Activated naive CD8-positive, alpha-beta T cell treated with anti-CD3 and anti-CD28 coated beads, Interleukin-2, amount 10 ng/mL, durations not matched to agents 7 days and 5 days (primary cell): ENCODE results near the gene TIMM22. TPM values are rescaled to one million over a fixed set of nuclear protein-coding genes. Genes with fewer than 3 reads are reported as not detected.
"Not testable (repeated sequence)": the region's sequence is repeated elsewhere in the genome, so short reads cannot be mapped to it uniquely, and the experiment has no call there.

Experiments used
- ATAC-seq: fragments of 150-1000 bp; cut with Tn5 transposase; one replicate; pipeline ENCODE4 v1.10.0; 2021; ENCODE audit warnings: low read depth, moderate library complexity
- POLR2A ChIA-PET: fragments of 350-600 bp; sonication (Branson Sonifier 250); formaldehyde crosslinking; loops from one replicate; lab custom pipeline; 2021; ENCODE audit warnings: antibody characterized with exemption; lab: Charles Lee
- DNase-seq: peaks from one replicate; pipeline ENCODE4 v3.0.0; 2021
- H3K27ac Mint-ChIP-seq: one replicate; pipeline ENCODE4 v1.8.0; 2022; ENCODE audit warnings: mild to moderate bottlenecking, mixed read lengths
- H3K27me3 Mint-ChIP-seq: one replicate; pipeline ENCODE4 v1.8.0; 2022; ENCODE audit warnings: mild to moderate bottlenecking, moderate library complexity, mixed read lengths
- H3K36me3 Mint-ChIP-seq: one replicate; pipeline ENCODE4 v1.8.0; 2021; ENCODE audit warnings: mild to moderate bottlenecking, mixed read lengths
- H3K4me1 Mint-ChIP-seq: one replicate; pipeline ENCODE4 v1.8.0; 2021; ENCODE audit warnings: mixed read lengths
- H3K4me3 Mint-ChIP-seq: one replicate; pipeline ENCODE4 v1.8.0; 2022; ENCODE audit warnings: mild to moderate bottlenecking, moderate library complexity, mixed read lengths
- H3K9me3 Mint-ChIP-seq: one replicate; pipeline ENCODE4 v1.8.0; 2021; ENCODE audit warnings: mixed read lengths
- total RNA-seq, 2 experiments: library from RNA; stranded (reverse); gene quantifications; one replicate each; pipeline ENCODE4 v1.2.3, GENCODE V29; 2021

The TIMM22 gene
- total RNA-seq, 2 experiments from 2014 or later: 10.3 to 10.7 TPM

DNA sequence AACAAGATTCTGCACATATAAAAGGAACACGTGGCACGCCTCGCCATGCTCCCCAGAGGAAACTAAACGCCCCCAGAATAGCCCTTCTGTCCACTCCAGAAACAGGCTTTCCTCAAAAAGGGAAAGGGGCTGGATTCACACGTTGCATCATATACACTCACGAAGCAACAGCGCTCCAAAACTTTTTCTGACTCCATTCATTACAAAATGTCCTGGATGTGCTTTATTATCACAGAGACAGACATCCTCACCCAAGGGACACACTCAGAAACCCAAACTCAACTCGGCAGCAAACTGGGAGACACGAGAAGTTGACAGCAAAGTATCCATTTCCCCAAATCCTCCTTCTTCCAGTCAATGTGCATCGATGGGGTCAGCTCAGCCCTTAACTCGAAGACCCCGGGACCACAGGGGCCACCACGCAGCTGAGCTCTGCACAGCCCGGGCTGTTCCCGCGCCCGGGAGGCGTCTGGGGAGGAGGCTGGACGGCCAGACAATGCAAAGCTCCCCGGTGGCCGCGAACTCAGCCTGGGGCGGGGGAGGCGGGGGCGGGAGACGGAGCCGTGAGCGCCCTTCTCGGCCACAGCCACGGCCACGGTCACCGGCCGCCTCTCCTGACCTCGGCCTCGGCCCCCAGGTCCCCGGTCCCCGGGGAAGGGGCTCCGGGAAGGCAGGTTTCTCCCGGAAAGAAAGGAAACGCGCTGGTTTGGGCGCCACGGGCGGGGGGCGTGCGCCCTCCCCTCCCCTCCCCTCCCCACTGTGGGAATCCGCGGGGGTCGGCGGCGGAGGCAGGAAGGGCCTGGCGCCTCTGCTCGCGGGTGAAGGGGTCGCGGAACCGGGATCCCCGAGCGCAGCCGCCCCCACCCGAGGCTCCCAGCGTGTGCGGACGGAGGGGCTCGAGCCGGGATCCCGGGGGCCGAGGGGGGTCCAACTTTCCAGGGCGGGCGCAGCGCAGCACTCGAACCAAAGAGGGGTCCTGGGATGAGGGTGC is 18.5 kb upstream of the TIMM22 start:
- Mint-ChIP-seq H3K27me3 (peaks cover 29% of the 10 kb centered on the region), H3K4me3 (peak overlapping the region; percentile 52), H3K36me3 (no peaks in the 10 kb centered on the region), H3K9me3 (no peaks in the 10 kb centered on the region), H3K4me1 (peaks cover 10% of the 10 kb centered on the region), H3K27ac (no peak overlapping the region)
- DNase-seq: no peak
- POLR2A ChIA-PET: no interaction called here
- no peak for ATAC-seq

DNA sequence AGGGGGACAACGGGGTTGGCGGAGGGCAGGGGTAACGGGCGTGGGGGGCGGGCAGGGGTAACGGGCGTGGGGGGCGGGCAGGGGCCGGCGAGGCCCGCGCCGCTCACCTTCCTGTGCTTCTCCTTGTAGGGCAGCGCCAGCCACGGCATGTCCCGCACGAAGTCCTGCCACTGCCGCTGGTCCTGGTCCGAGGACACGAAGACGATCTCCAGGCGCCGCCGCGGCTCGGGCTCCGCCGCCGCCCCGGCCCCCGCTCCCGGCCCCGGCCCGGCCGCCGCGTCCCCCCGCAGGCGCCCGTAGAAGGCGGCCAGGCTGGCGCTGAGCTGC is 17.8 kb upstream of the TIMM22 start:
- H3K4me1 Mint-ChIP-seq: peaks cover 10% of the 10 kb centered on the region
- ATAC-seq (no peak), DNase-seq (no peak)
- POLR2A ChIA-PET: interaction anchor here (2.5 to 2.7 kb wide), 2 partner anchors 18 to 197 kb away, joined by 13 to 20 read pairs; partner anchors contain the start of genes GLOD4, MRM3 and TIMM22
- H3K27ac Mint-ChIP-seq: no peak overlapping the region
- H3K36me3 Mint-ChIP-seq: no peaks in the 10 kb centered on the region
- no peaks in the 10 kb centered on the region for H3K9me3 Mint-ChIP-seq
- no peak overlapping the region for H3K4me3 Mint-ChIP-seq
- peaks cover 29% of the 10 kb centered on the region for H3K27me3 Mint-ChIP-seq

DNA sequence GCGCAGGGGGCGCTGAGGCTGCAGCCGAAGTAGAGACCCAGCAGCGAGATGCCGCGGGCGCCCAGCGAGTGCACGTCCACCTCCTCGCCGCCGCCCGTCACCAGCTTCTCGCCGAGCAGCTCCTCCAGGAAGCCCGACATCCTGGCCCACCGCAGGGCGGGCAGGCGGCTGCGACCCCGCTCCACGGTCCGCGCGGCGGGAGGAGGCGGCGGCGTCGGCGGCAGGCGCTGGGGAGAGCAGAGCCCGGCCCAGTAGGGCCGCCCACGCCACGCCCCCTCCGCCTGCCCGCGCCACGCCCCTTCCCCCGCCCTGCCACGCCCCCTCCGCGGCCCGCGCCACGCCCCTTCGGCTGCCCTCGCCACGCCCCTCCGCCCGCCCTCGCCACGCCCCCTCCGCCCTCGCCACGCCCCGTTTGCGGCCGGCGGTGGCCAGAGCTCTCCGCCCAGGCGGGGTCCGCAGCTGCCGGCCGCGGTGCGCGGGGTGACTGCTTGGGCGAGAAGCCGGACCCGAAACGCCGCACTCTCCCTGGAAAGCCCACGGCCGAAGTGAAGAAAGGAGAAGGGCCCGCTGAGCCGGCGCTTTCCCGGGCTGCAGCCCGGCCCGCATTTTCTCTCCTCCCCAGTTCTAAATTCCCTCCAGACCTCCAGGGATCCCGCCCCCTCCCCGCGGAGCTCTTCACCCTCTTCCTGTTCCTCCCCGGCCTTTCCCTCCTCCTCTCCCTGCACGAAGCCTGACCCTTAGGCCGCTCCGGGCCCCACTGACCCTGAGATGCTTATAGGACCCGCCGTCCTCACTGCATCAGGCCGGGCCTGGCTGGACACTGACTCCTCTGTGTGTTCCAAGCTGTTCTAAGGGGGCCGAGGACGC is 17.2 kb upstream of the TIMM22 start, which contains the start of gene NXN:
Gene NXN (minus strand): TSS at position 238 of the 867 bp plus-strand sequence.
- POLR2A ChIA-PET: interaction anchor here (1.8 to 2.7 kb wide), 3 partner anchors 17 to 229 kb away, joined by 5 to 20 read pairs (median 13); partner anchors contain the start of genes GLOD4, MRM3 and TIMM22
- Mint-ChIP-seq H3K36me3 (no peaks in the 10 kb centered on the region), H3K27ac (no peak within 1 kb of the TSS), H3K4me3 (peak within 1 kb of the TSS; percentile 83), H3K27me3 (peaks cover 28% of the 10 kb centered on the region), H3K4me1 (peaks cover 10% of the 10 kb centered on the region), H3K9me3 (no peaks in the 10 kb centered on the region)
- peak; percentile 82 for ATAC-seq
- peak; percentile 95 for DNase-seq

DNA sequence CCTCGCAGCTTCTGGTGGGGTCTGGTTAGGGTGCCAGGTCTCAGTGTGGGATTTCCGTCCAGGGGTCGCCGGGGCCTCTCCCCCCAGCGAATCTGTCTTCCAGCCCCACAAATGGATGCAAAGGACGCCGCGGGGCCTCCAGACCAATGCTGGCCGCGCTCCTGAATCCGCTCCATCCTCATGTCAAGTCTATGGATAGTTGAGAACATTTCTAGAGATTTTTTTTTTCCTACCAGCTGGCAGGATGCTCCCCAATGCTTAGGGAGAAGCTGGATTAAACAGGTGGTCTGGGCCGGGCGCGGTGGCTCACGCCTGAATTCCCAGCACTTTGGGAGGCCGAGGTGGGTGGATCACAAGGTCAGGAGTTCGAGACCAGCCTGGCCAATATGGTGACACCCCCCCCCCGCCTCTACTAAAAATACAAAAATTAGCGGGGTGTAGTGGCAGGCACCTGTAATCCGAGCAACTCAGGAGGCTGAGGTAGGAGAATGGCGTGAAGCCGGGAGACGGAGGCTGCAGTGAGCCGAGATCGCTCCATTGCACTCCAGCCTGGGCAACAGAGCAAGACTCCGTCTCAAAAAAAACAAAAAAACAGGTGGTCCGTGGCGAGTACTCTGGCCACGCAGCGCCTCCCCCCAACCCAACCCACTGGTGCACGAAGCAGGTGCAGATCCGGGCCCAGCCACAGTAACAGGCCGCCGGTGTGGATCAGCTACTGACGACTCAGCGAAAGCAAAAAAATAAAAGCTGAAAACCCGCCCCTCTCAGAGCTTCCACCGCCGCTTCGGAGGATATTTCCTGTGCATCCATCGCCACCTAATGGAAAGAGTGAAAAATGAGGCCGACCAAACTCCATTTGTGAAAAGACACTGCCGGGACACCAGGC is 16.3 kb upstream of the TIMM22 start:
- POLR2A ChIA-PET: interaction anchor here (1.0 to 2.7 kb wide), 5 partner anchors 16 to 266 kb away, joined by 4 to 20 read pairs (median 5); partner anchors contain the start of genes GLOD4, MRM3, TIMM22 and VPS53
- DNase-seq (peak; percentile 67), ATAC-seq (peak; percentile 72)
- Mint-ChIP-seq H3K4me3 (peak overlapping the region; percentile 83), H3K27me3 (peaks cover 23% of the 10 kb centered on the region), H3K4me1 (peaks cover 10% of the 10 kb centered on the region), H3K27ac (no peak overlapping the region), H3K36me3 (no peaks in the 10 kb centered on the region), H3K9me3 (no peaks in the 10 kb centered on the region)

DNA sequence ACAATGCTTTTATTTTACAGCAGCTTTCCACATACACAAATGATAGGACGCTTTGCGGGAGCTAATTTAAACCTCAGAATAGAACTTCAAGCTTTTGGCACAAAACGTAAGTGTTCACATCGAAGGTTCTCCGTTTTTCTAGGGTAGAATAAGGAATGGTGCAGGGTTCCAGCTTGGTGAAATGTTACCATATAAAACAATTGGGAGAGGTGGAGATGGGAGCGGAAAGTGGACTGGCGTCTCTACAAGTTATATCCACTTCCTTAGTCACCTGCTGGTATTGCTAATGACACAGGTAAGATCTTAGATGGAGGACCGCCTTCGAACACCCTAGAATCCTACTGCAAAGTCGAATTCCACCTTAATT is 15.7 kb upstream of the TIMM22 start:
- Mint-ChIP-seq H3K36me3 (no peaks in the 10 kb centered on the region), H3K9me3 (no peaks in the 10 kb centered on the region), H3K4me3 (peak overlapping the region; percentile 83), H3K4me1 (peaks cover 10% of the 10 kb centered on the region), H3K27ac (no peak overlapping the region), H3K27me3 (peaks cover 21% of the 10 kb centered on the region)
- DNase-seq: no peak
- POLR2A ChIA-PET: interaction anchor here (1.0 to 2.7 kb wide), 5 partner anchors 16 to 266 kb away, joined by 4 to 20 read pairs (median 5); partner anchors contain the start of genes GLOD4, MRM3, TIMM22 and VPS53
- ATAC-seq: no peak

DNA sequence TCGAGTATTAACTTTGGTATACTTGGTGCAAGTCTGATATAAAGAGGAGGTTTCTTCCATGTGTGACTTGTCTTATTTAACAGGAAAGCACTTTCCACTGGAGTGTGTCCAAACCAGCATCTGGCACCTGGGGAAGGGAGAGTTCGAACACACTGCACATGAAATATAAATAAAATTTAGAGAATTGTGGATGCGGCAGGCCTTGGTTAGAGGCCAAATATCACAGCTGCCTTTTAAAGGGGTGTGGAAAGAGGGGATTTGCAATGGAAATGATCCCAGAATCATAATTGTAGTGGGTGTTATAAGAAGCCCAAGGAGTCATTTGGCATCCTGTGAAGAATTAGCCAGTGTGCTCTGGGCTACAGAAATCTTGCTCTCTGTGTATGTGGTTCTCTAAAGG is 13.0 kb upstream of the TIMM22 start:
- DNase-seq (no peak), ATAC-seq (no peak)
- peaks cover 7% of the 10 kb centered on the region for H3K4me1 Mint-ChIP-seq
- no peaks in the 10 kb centered on the region for H3K36me3 Mint-ChIP-seq
- POLR2A ChIA-PET: no interaction called here
- no peak overlapping the region for H3K27ac Mint-ChIP-seq
- H3K4me3 Mint-ChIP-seq: no peak overlapping the region
- no peaks in the 10 kb centered on the region for H3K27me3 Mint-ChIP-seq
- H3K9me3 Mint-ChIP-seq: no peaks in the 10 kb centered on the region

DNA sequence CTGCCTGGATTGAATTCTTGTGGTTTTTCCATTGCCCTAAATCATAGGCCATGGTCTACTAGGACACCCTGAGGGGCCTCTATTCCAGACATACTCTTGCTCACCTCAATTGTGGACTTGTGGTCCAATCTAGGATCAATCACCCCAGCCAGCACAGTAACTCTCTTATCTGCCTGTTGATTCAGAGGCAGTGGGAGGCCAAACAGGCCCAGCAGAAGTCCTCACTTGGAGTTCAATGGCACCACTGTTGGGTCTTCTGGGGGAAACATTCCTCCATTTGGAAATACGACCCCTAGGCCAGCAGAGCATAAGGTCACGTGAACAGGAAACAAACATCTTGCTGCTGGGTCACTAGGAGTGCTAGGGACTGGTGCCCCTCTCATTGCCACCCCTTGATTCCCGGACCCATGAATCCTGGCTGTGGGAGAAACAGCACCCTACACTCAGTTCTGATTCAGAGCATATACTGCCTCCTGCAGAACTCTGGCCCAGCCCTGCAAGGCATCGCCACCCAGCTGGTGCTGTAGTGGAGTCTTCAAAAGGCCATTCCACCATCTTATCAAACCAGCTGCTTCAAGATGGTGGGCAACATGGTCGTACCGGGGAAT is 10.5 kb upstream of the TIMM22 start:
- POLR2A ChIA-PET: no interaction called here
- H3K4me3 Mint-ChIP-seq: no peak overlapping the region
- H3K27ac Mint-ChIP-seq: no peak overlapping the region
- H3K9me3 Mint-ChIP-seq: no peaks in the 10 kb centered on the region
- H3K36me3 Mint-ChIP-seq: no peaks in the 10 kb centered on the region
- no peaks in the 10 kb centered on the region for H3K4me1 Mint-ChIP-seq
- ATAC-seq (no peak), DNase-seq (no peak)
- no peaks in the 10 kb centered on the region for H3K27me3 Mint-ChIP-seq

DNA sequence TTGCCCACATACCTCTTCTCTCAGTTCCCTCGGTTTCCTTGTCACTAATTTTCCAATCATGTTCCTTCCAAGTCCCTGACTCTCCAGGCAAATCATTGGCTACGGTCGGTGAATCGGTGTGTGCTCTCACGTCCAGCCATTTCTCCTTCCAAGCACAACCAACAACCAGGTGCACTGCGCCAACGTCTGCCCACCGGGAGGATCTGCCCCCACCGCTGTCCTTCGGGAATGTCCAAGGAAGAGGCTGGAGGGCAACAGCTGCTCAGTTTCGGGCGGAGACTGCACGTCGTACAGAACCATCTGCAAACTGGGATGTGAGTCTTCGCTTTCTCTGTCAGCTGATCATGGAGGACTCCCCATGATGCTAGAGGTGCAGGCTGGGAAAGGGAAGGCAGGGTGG is 9.0 kb upstream of the TIMM22 start:
- Mint-ChIP-seq H3K4me3 (no peak overlapping the region), H3K27ac (no peak overlapping the region), H3K4me1 (no peaks in the 10 kb centered on the region), H3K36me3 (no peaks in the 10 kb centered on the region), H3K9me3 (no peaks in the 10 kb centered on the region), H3K27me3 (no peaks in the 10 kb centered on the region)
- POLR2A ChIA-PET: no interaction called here
- no peak for ATAC-seq
- DNase-seq: no peak

DNA sequence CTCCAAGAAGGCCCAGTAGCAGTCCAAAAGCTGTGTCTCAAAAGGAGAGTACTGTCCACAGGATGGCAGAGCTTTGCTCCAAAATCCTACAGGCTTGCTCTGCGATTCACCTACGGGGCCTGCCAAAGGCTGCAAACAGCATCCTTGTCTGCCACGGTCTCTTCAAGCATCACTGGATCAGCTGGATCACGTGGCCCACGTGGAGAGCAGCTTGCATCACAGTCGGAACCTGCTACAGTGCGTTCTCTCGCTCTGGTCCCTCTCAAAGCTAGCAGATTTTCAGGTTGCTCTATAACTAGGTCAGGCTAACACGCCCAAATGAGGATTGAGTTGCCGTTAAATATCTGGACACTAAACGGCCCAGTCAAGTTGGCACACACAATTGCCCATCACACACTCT is 8.4 kb upstream of the TIMM22 start:
- no peaks in the 10 kb centered on the region for H3K9me3 Mint-ChIP-seq
- no peaks in the 10 kb centered on the region for H3K4me1 Mint-ChIP-seq
- peaks cover 2% of the 10 kb centered on the region for H3K36me3 Mint-ChIP-seq
- H3K4me3 Mint-ChIP-seq: no peak overlapping the region
- POLR2A ChIA-PET: interaction anchor here (0.7 kb wide), 1 partner anchor 108 kb away, joined by 3 read pairs; no protein-coding TSS in a partner anchor
- DNase-seq (no peak), ATAC-seq (no peak)
- H3K27ac Mint-ChIP-seq: no peak overlapping the region
- H3K27me3 Mint-ChIP-seq: no peaks in the 10 kb centered on the region

DNA sequence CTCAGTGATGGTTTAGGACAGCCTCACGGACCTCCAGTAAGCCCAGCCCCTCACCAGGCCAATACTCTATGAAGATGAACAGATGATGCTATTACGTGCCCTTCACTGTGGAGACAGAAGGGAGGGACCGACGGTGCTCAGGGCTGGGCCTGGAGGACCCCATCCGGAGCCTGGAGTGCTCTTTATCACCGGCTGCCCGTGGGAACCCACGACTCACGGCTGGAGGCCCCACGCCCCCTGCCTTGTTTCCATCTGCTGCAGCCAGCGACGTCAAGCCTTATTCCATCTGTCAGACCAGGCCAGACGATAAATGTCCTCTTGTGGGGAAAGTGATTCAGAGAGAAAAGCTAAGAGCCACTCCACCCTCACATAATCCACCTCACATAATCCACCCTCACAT is 4.0 kb upstream of the TIMM22 start:
- peaks cover 3% of the 10 kb centered on the region for H3K4me1 Mint-ChIP-seq
- POLR2A ChIA-PET: no interaction called here
- peaks cover 9% of the 10 kb centered on the region for H3K9me3 Mint-ChIP-seq
- peaks cover 5% of the 10 kb centered on the region for H3K36me3 Mint-ChIP-seq
- no peak overlapping the region for H3K27ac Mint-ChIP-seq
- no peak for DNase-seq
- H3K27me3 Mint-ChIP-seq: no peaks in the 10 kb centered on the region
- ATAC-seq: no peak
- H3K4me3 Mint-ChIP-seq: no peak overlapping the region

DNA sequence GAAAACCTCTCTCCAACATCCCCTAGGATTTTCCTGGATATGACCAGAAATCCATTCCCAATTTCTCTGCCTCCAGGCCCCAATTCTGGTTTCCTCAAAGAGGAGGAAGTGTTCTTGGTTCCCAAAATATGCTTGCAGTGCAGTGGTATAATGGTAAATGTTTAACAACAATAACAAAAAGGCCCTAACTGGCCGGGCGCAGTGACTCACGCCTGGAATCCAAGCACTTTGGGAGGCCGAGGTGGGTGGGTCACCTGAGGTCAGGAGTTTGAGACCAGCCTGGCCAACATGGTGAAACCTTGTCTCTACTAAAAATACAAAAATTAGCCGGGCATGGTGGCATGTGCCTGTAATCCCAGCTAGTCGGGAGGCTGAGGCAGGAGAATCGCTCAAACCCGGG is 1.6 kb upstream of the TIMM22 start:
- H3K36me3 Mint-ChIP-seq, H3K27ac Mint-ChIP-seq, H3K9me3 Mint-ChIP-seq, ATAC-seq, DNase-seq, H3K4me3 Mint-ChIP-seq, H3K27me3 Mint-ChIP-seq: not testable (repeated sequence)
- peaks cover 16% of the 10 kb centered on the region for H3K4me1 Mint-ChIP-seq
- POLR2A ChIA-PET: interaction anchor here (2.5 kb wide), 1 partner anchor 201 kb away, joined by 7 read pairs; no protein-coding TSS in a partner anchor

DNA sequence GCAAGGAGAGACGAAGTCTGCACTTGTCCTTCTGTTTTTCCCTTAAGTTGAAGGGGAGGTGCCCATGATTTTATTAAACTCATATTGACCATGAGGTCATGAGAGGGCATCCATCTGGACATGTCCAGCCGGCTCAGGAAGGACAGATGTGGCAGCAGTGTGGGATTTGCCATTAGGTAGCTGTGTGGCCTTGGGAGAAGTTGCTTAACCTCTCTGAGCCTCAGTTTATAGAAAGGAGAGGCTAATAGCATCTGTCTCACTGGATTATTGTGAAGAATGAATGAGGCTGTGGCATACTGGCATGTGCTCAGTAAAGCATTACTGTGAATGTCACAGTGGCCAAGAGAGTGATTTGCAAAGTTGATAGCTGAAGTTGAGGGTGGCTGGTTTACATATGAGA is 1.2 kb downstream of the TIMM22 start:
- Mint-ChIP-seq H3K36me3 (peaks cover 11% of the 10 kb centered on the region), H3K27me3 (no peaks in the 10 kb centered on the region), H3K4me3 (peak overlapping the region; percentile 98), H3K27ac (peak overlapping the region; percentile 99), H3K9me3 (peaks cover 9% of the 10 kb centered on the region), H3K4me1 (peaks cover 16% of the 10 kb centered on the region)
- DNase-seq (no peak), ATAC-seq (no peak)
- POLR2A ChIA-PET: interaction anchor here (2.1 to 2.5 kb wide), 2 partner anchors 18 to 204 kb away, joined by 7 to 13 read pairs; partner anchors contain the start of gene NXN
